ENCODE results near the gene TBC1D22A. TPM values are rescaled to one million over a fixed set of nuclear protein-coding genes. Genes with fewer than 3 reads are reported as not detected.

The TBC1D22A gene
- total RNA-seq, 1 donor from 2014 or later = 87.8 TPM

- Histone ChIP-seq H3K4me3 (no peak overlapping the region), H3K9me3 (no peaks in the 10 kb centered on the region), H3K4me1 (no peaks in the 10 kb centered on the region), H3K27ac (no peak overlapping the region), H3K27me3 (no peaks in the 10 kb centered on the region), H3K36me3 (no peaks in the 10 kb centered on the region)
- intact Hi-C loops (cut with DNase I) = no loop called here
- TF ChIP-seq CTCF (IDR thresholded peaks at IDR 0.05) = no peak
- no peak for DNase-seq (ENCODE audit: low spot score in 2 of 2)
Observed at GRCh38 chr22:46864314-46865051, 102.0 kb downstream of the TBC1D22A start.

- no peaks in the 10 kb centered on the region for H3K4me1 ChIP-seq
- H3K36me3 ChIP-seq = no peaks in the 10 kb centered on the region
- no peak for TF ChIP-seq CTCF (IDR thresholded peaks at IDR 0.05)
- intact Hi-C loops (cut with DNase I) = no loop called here
- H3K27ac ChIP-seq = no peak overlapping the region
- no peaks in the 10 kb centered on the region for H3K27me3 ChIP-seq
- H3K4me3 ChIP-seq = no peak overlapping the region
- no peak for DNase-seq (ENCODE audit: low spot score in 2 of 2)
- H3K9me3 ChIP-seq = peaks cover 0 to 2% of the 10 kb centered on the region in 2 donors
Observed at GRCh38 chr22:46865052-46865434, 102.6 kb downstream of the TBC1D22A start.

- no peak overlapping the region for H3K4me3 ChIP-seq
- H3K36me3 ChIP-seq = peaks cover 3 to 4% of the 10 kb centered on the region in 2 donors
- intact Hi-C loops (cut with DNase I) = no loop called here
- peaks cover 0 to 8% of the 10 kb centered on the region in 2 donors for H3K9me3 ChIP-seq
- DNase-seq (ENCODE audit: low spot score in 2 of 2) = no peak
- H3K27me3 ChIP-seq = no peaks in the 10 kb centered on the region
- no peak for TF ChIP-seq CTCF (IDR thresholded peaks at IDR 0.05)
- H3K27ac ChIP-seq = no peak overlapping the region
- H3K4me1 ChIP-seq = no peaks in the 10 kb centered on the region
Observed at GRCh38 chr22:46865642-46866041, 103.2 kb downstream of the TBC1D22A start.

DNA sequence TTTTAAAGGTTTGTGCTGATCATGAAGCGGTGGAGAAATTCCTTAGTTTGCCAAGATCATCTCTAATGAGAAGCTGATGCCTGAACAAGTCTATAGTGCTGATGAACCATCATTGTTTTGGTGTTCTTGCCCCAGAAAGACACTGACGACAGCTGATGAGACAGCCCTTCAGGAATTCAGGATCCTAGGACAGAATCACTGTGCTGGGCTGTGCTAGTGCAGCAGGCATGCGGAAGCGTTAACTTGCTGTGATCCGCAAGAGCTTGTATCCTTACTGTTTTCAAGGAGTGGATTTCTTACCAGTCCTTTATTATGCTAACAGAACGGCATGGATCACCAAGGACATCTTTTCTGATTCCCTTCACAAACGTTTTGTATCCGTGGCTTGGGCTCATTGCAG is 104.1 kb downstream of the TBC1D22A start:
- H3K4me3 ChIP-seq = no peak overlapping the region
- intact Hi-C loops (cut with DNase I) = no loop called here
- H3K27me3 ChIP-seq = no peaks in the 10 kb centered on the region
- no peak for DNase-seq (ENCODE audit: low spot score in 2 of 2)
- TF ChIP-seq CTCF (IDR thresholded peaks at IDR 0.05) = no peak
- no peaks in the 10 kb centered on the region for H3K4me1 ChIP-seq
- H3K27ac ChIP-seq = no peak overlapping the region
- peaks cover 3 to 8% of the 10 kb centered on the region in 2 donors for H3K36me3 ChIP-seq
- H3K9me3 ChIP-seq = peaks cover 5 to 17% of the 10 kb centered on the region in 2 donors

DNA sequence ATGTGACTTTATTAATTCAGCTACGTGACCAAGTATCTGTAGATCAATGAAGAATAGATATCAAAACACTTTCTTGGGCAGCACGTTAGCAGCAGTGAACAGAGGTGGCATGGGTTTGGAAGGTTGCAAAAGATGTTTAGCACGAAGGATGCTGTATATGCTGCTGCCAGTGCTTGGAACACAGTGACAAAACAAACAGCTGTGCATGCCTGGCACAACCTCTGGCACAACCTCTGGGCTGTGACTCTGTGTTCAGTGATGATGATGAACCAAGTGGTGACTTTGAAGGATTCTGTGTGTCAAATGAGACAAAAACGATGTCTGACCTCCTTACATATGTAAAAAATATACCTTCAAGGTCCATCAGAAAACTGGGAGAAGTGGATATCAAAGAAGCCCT is 104.7 kb downstream of the TBC1D22A start:
- no peak for TF ChIP-seq CTCF (IDR thresholded peaks at IDR 0.05)
- Histone ChIP-seq H3K4me1 (no peaks in the 10 kb centered on the region), H3K27me3 (no peaks in the 10 kb centered on the region), H3K9me3 (peaks cover 10 to 23% of the 10 kb centered on the region in 2 donors), H3K27ac (no peak overlapping the region), H3K36me3 (peaks cover 3 to 8% of the 10 kb centered on the region in 2 donors), H3K4me3 (no peak overlapping the region)
- intact Hi-C loops (cut with DNase I) = no loop called here
- no peak for DNase-seq (ENCODE audit: low spot score in 2 of 2)

Data from ascending aorta (tissue), 2 donors.